OCI-LY3 (cell line): ENCODE results near the gene FLT1.

ENCODE experiments used
- EZH2phosphoT487 ChIP-seq: fragments of 200-600 bp; shearing (Covaris generic); IDR thresholded peaks from 2 replicates; pipeline ENCODE4 v1.6.1; 2018; ENCODE audit warnings: antibody characterized with exemption, mixed run types, low read depth
- TF ChIP-seq, protein P1 (sequence below): fragments of 200-600, 300-600 bp; sonication (generic); IDR thresholded peaks from 2 replicates; pipeline ENCODE4 v1.5.1; 2014; ENCODE audit warnings: antibody characterized with exemption, low read length, low read depth

DNA sequence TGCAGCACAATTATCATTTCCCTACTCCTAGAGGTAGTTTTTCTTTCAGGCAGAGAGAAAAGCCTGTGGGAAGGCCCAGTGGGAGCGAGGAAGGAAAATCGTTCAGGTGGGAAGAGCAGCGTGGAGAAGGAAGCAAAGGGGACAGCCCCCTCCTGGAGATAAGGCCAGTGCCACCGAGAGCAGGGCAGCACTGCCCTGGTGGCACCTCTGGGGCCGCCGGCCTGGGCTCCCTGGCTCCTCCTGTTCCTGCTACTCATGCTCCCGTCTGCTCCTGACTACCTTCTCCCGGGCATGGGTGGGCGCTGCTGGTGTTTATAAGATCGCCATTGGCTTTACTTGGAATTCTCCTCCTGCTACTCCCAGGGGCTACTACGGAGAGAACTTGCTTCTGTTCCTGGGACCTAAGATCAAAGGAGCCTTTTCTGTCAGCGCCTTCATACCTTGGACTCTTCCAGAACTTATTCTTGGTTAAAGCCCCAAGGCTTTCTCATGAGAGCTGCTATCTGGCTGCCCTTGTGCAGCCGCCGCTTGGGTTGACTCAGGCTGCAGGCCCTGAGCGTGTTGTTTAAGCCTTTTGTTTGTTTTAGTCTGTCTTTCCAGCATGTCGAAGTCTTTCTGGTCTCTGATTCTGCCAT lies 3.7 kb upstream of the FLT1 start:
- TF ChIP-seq, protein P1, sequence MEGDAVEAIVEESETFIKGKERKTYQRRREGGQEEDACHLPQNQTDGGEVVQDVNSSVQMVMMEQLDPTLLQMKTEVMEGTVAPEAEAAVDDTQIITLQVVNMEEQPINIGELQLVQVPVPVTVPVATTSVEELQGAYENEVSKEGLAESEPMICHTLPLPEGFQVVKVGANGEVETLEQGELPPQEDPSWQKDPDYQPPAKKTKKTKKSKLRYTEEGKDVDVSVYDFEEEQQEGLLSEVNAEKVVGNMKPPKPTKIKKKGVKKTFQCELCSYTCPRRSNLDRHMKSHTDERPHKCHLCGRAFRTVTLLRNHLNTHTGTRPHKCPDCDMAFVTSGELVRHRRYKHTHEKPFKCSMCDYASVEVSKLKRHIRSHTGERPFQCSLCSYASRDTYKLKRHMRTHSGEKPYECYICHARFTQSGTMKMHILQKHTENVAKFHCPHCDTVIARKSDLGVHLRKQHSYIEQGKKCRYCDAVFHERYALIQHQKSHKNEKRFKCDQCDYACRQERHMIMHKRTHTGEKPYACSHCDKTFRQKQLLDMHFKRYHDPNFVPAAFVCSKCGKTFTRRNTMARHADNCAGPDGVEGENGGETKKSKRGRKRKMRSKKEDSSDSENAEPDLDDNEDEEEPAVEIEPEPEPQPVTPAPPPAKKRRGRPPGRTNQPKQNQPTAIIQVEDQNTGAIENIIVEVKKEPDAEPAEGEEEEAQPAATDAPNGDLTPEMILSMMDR = no peak
- no peak for TF ChIP-seq EZH2phosphoT487
